Tibial nerve (tissue), 4 donors: ENCODE data around the gene SEC24B. TPM values are rescaled to one million over a fixed set of nuclear protein-coding genes. Genes with fewer than 3 reads are reported as not detected.
A peak's percentile ranks its signal among the peaks of the same experiment; 100 is the strongest.
"Not testable (repeated sequence)": the region's sequence is repeated elsewhere in the genome, so short reads cannot be mapped to it uniquely, and the experiment has no call there.

Experiments
- DNase-seq, 2 donors: peaks; one replicate each; pipeline ENCODE4 v3.0.0-alpha.2; 2019; ENCODE audit warnings: low spot score in 2 of 2
- H3K27ac ChIP-seq, 4 donors: fragments of 200-600 bp; sonication (generic) in 3 of 4; one replicate each; pipeline ENCODE4 v1.5.1; 2017 to 2019; ENCODE audit warnings: mild to moderate bottlenecking in 1 of 4
- H3K27me3 ChIP-seq, 2 donors: fragments of 200-600 bp; sonication (generic) in 1 of 2; one replicate each; pipeline versions ENCODE4 v1.5.1 to v1.6.0; 2017 to 2019
- H3K36me3 ChIP-seq, 3 donors: fragments of 200-600 bp; sonication (generic); one replicate each; pipeline ENCODE4 v1.5.1; 2018 to 2019
- H3K4me1 ChIP-seq, 4 donors: fragments of 200-600 bp; sonication (generic) in 3 of 4; one replicate each; pipeline ENCODE4 v1.5.1; 2017 to 2019
- H3K4me3 ChIP-seq, 4 donors: fragments of 200-600 bp; sonication (generic) in 3 of 4; one replicate each; pipeline ENCODE4 v1.5.1; 2017 to 2019; ENCODE audit warnings: mild to moderate bottlenecking in 1 of 4, moderate library complexity in 1 of 4
- H3K9me3 ChIP-seq, 4 donors: fragments of 200-600 bp; sonication (generic) in 3 of 4; one replicate each; pipeline ENCODE4 v1.5.1; 2017 to 2019
- EP300 ChIP-seq, 2 donors: sonication (generic); formaldehyde crosslinking; IDR thresholded peaks; one replicate each; pipeline ENCODE4 v1.6.1; 2017; ENCODE audit warnings: antibody characterized with exemption in 2 of 2, mild to moderate bottlenecking in 1 of 2
- POLR2A ChIP-seq, 2 donors: fragments of 450-650 bp; IDR thresholded peaks; one replicate each; pipeline ENCODE4 v1.6.1; 2017; ENCODE audit warnings: antibody characterized with exemption in 2 of 2, mild to moderate bottlenecking in 2 of 2, moderate library complexity in 2 of 2
- WGBS, 2 donors: methylation state at CpG; one replicate each; pipeline ENCODE4 v1.1.5; 2018; 5-methylcytosine and 5-hydroxymethylcytosine counted together
- total RNA-seq, 4 donors: library from RNA; depleted of rRNA; stranded (reverse); fragments of >200 nt; gene quantifications; one replicate each; pipeline ENCODE4 v1.1.0, GENCODE V29; 2016
- TF ChIP-seq, protein P1 (sequence below), 5 experiments: fragments of 200-600 bp in 3 of 5; fragments of 450-650 bp in 2 of 5; sonication (generic) in 3 of 5; IDR thresholded peaks; one replicate each; pipeline ENCODE4 v1.5.1; 2016 to 2019; ENCODE audit warnings: antibody characterized with exemption in 5 of 5, mild to moderate bottlenecking in 3 of 5, moderate library complexity in 2 of 5

Gene SEC24B
- total RNA-seq, 4 donors from 2014 or later: 31.8 to 37.5 (median 35.4) TPM

DNA sequence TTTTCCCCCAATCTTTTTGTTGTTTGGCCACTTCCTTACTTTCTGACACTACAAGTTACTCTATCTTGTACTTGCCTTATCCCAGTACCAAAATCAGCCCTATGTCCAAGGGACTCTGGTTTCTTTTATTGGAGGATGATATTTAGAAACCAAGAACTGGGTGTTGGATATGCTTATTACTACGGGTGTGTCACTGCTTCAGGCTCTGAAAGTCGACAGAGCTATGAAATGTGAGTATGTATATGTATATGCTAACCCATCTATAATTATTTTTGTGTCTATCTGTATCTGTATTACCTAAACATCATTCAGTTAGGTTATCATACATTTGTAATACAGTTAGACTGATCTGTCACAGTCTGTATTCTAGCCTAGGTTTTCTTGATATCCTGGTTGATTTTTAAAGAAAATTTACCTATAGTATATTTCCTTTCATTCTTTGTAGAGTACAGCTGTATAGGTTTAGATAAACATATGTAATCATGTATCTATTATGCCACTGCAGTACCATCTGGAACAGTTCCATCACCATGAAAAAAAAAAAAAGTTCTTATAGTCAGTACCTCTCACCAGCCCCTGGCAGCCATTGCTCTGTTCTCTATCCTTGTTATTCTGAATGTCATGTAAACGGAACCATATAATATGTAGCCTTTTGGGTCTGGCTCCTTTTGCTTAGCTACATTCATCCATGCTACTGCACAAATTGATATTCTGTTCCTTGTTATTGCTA, 18.1 kb downstream of the SEC24B start:
- H3K9me3 ChIP-seq: no peaks in the 10 kb centered on the region
- H3K4me3 ChIP-seq: no peak overlapping the region
- peaks cover 0 to 5% (median 0%) of the 10 kb centered on the region in 4 donors for H3K4me1 ChIP-seq
- no peak for DNase-seq
- no peaks in the 10 kb centered on the region for H3K27me3 ChIP-seq
- no peak overlapping the region for H3K27ac ChIP-seq
- TF ChIP-seq, protein P1, sequence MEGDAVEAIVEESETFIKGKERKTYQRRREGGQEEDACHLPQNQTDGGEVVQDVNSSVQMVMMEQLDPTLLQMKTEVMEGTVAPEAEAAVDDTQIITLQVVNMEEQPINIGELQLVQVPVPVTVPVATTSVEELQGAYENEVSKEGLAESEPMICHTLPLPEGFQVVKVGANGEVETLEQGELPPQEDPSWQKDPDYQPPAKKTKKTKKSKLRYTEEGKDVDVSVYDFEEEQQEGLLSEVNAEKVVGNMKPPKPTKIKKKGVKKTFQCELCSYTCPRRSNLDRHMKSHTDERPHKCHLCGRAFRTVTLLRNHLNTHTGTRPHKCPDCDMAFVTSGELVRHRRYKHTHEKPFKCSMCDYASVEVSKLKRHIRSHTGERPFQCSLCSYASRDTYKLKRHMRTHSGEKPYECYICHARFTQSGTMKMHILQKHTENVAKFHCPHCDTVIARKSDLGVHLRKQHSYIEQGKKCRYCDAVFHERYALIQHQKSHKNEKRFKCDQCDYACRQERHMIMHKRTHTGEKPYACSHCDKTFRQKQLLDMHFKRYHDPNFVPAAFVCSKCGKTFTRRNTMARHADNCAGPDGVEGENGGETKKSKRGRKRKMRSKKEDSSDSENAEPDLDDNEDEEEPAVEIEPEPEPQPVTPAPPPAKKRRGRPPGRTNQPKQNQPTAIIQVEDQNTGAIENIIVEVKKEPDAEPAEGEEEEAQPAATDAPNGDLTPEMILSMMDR (IDR thresholded peaks at IDR 0.05): no peak
- TF ChIP-seq POLR2A (IDR thresholded peaks at IDR 0.05): no peak
- TF ChIP-seq EP300 (IDR thresholded peaks at IDR 0.05): no peak
- H3K36me3 ChIP-seq: peaks cover 0 to 64% (median 0%) of the 10 kb centered on the region in 3 donors
- 95 to 98% methylated on average over 3 of the region's 3 CpGs for WGBS, 2 donors

DNA sequence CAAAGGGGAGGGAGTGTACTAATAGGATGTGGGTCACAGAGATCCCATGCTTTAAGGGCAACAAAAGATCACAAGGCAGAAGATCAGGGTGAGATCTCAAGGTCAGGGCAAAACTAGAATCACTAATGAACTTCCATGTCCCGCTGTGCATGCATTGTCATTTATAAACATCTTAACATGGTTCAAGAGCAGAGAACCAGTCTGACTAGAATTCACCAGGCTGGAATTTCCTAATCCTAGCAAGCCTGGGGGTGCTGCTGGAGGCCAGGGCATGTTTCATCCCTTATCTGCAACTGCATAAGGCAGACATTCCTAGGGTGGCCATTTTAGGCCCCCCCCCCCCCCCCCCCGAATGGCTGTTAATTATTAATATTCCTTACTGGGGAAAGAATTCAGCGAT, 19.5 kb downstream of the SEC24B start:
- peaks cover 0 to 59% (median 0%) of the 10 kb centered on the region in 3 donors for H3K36me3 ChIP-seq
- 94 to 100% methylated on average over 3 of the region's 3 CpGs for WGBS, 2 donors
- not testable (repeated sequence) for H3K4me1 ChIP-seq, H3K9me3 ChIP-seq, DNase-seq, H3K27ac ChIP-seq, H3K27me3 ChIP-seq, H3K4me3 ChIP-seq

DNA sequence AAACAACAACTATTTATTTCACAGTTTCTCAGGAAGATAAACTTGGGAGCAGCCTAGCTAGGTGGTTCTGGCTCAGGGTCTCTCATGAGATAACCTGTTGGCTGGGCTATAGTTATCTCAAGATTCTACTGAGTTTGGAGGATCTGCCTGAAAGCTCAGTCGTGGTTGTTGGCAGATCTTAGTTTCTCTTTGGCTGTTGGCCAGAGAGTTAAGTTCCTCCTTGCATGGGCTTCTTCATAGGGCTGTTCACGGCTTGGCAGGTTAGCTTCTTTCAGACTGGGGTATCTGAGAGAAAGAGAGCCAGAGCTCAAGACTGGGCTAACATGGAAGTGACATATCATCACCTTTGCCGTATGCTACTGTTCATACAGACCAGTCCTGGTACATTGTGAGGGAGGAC, 28.7 kb downstream of the SEC24B start:
- TF ChIP-seq, protein P1 (IDR thresholded peaks at IDR 0.05): no peak
- TF ChIP-seq EP300 (IDR thresholded peaks at IDR 0.05): no peak
- TF ChIP-seq POLR2A (IDR thresholded peaks at IDR 0.05): no peak
- Histone ChIP-seq H3K27me3 (no peaks in the 10 kb centered on the region), H3K4me1 (peaks cover 0 to 46% (median 0%) of the 10 kb centered on the region in 4 donors), H3K36me3 (peaks cover 0 to 29% (median 9%) of the 10 kb centered on the region in 3 donors), H3K4me3 (no peak overlapping the region), H3K9me3 (peaks cover 0 to 7% (median 0%) of the 10 kb centered on the region in 4 donors), H3K27ac (no peak overlapping the region)
- 58 to 59% methylated on average over 3 of the region's 3 CpGs for WGBS, 2 donors
- DNase-seq: no peak

DNA sequence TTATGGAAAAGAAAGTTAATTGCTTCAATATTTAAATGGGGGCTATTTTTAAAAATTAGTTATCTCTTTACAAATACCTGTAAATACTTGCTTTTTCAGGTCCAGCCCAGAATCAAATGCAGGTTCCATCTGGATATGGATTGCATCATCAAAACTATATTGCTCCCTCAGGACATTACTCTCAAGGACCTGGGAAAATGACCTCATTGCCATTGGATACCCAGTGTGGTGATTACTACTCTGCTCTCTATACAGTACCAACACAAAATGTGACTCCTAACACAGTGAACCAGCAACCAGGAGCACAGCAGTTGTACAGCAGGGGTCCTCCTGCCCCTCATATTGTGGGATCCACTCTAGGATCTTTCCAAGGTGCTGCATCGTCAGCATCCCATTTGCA, 29.2 kb downstream of the SEC24B start:
- no peak overlapping the region for H3K4me3 ChIP-seq
- H3K27ac ChIP-seq: no peak overlapping the region
- WGBS, 2 donors: 94 to 96% methylated on average over 1 of the region's 1 CpG
- H3K27me3 ChIP-seq: no peaks in the 10 kb centered on the region
- no peak for DNase-seq
- TF ChIP-seq, protein P1 (IDR thresholded peaks at IDR 0.05): no peak
- TF ChIP-seq EP300 (IDR thresholded peaks at IDR 0.05): no peak
- no peak for TF ChIP-seq POLR2A (IDR thresholded peaks at IDR 0.05)
- H3K36me3 ChIP-seq: peaks cover 0 to 26% (median 9%) of the 10 kb centered on the region in 3 donors
- peaks cover 0 to 46% (median 0%) of the 10 kb centered on the region in 4 donors for H3K4me1 ChIP-seq
- peaks cover 0 to 2% (median 0%) of the 10 kb centered on the region in 4 donors for H3K9me3 ChIP-seq

DNA sequence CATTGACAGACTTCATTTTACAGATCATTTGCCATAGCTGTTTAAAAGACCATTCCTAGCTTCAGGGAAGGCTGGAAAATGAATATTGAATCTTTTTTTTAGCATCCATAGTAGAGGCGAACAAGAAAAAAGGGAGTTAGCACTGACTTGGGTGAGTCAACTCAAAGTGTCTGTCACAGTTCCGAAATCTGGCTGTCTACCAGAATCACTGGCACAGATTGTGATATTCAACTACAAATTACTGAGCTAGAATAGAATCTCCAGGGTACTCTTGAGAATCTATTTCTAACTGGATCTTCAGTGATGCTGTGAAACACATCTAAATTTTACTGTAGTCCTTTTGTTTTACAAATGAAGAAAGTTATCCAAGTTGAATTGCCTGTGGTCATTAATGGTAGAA, 31.5 kb downstream of the SEC24B start:
- peak in 1 of 2 donors; percentile 20 for DNase-seq
- H3K27me3 ChIP-seq: no peaks in the 10 kb centered on the region
- H3K9me3 ChIP-seq: no peaks in the 10 kb centered on the region
- H3K4me3 ChIP-seq: no peak overlapping the region
- peak overlapping the region in 1 of 4 donors; percentile 26 for H3K27ac ChIP-seq
- H3K4me1 ChIP-seq: peaks cover 0 to 54% (median 0%) of the 10 kb centered on the region in 4 donors
- no peak for TF ChIP-seq EP300 (IDR thresholded peaks at IDR 0.05)
- TF ChIP-seq POLR2A (IDR thresholded peaks at IDR 0.05): no peak
- TF ChIP-seq, protein P1 (IDR thresholded peaks at IDR 0.05): no peak
- WGBS, 2 donors: 34 to 53% methylated on average over 2 of the region's 2 CpGs
- H3K36me3 ChIP-seq: peaks cover 0 to 40% (median 9%) of the 10 kb centered on the region in 3 donors
